ENCODE results near the gene SLC25A21.

Gene SLC25A21

DNA sequence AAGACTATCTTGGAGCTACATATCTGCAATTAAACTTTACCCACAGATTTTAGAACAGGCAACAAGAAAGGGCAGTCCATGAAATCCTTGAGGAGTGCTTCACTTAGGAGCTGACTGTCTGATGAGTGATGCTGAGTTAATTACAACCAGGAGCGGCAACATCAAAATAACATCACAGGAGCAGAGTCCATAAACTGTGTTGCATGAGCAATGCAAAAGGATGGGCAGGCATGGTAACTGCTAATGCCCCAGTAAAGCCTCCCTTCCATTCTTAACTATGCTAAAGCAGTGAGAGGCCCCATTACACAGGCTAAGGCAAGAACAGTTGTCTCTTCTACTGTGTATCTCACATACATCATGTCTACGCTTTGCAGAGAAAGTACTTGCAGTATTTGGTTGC lies 354.2 kb downstream of the SLC25A21 start:
- ATAC-seq, result no peak
- no peak for TF ChIP-seq OSR1 (CRISPR knock-in tag; IDR thresholded peaks at IDR 0.05)
- TF ChIP-seq ZFP3 (CRISPR knock-in tag; IDR thresholded peaks at IDR 0.05), result no peak
- TF ChIP-seq ESRRG (CRISPR knock-in tag; IDR thresholded peaks at IDR 0.05), result no peak
- TF ChIP-seq ZNF70 (CRISPR knock-in tag; IDR thresholded peaks at IDR 0.05), result no peak
- TF ChIP-seq CSRNP3 (CRISPR knock-in tag; IDR thresholded peaks at IDR 0.05), result no peak
- TF ChIP-seq GLIS3 (CRISPR knock-in tag; IDR thresholded peaks at IDR 0.05), result no peak
- TF ChIP-seq ZNF565 (CRISPR knock-in tag; conservative IDR thresholded peaks at IDR 0.05; ENCODE audit: low read depth), result no peak
- TF ChIP-seq ISL1 (CRISPR knock-in tag; IDR thresholded peaks at IDR 0.05), result no peak
- no peak for TF ChIP-seq TSHZ2 (CRISPR knock-in tag; IDR thresholded peaks at IDR 0.05)
- TF ChIP-seq ARNTL (CRISPR knock-in tag; IDR thresholded peaks at IDR 0.05; ENCODE audit: borderline replicate concordance, low read depth), result no peak
- no peak for TF ChIP-seq SNAI2 (CRISPR knock-in tag; IDR thresholded peaks at IDR 0.05)
- TF ChIP-seq CREB5 (CRISPR knock-in tag; IDR thresholded peaks at IDR 0.05; ENCODE audit: low read depth), result no peak
- TF ChIP-seq RARB (CRISPR knock-in tag; IDR thresholded peaks at IDR 0.05), result no peak
- TF ChIP-seq PATZ1 (CRISPR knock-in tag; IDR thresholded peaks at IDR 0.05; ENCODE audit: borderline replicate concordance), result no peak
- no peak for TF ChIP-seq TCF4 (CRISPR knock-in tag; IDR thresholded peaks at IDR 0.05; ENCODE audit: borderline replicate concordance)
- no peak for TF ChIP-seq CSDC2 (CRISPR knock-in tag; IDR thresholded peaks at IDR 0.05)
- no peak for TF ChIP-seq ZNF8 (CRISPR knock-in tag; IDR thresholded peaks at IDR 0.05)
- TF ChIP-seq ZFP30 (CRISPR knock-in tag; IDR thresholded peaks at IDR 0.05), result no peak

GRCh38 chr14:36817071-36817930 lies 355.1 kb downstream of the SLC25A21 start:
- no peak for ATAC-seq
- no peak for TF ChIP-seq SNAI2 (CRISPR knock-in tag; IDR thresholded peaks at IDR 0.05)
- TF ChIP-seq CSRNP3 (CRISPR knock-in tag; IDR thresholded peaks at IDR 0.05), result no peak
- TF ChIP-seq OSR1 (CRISPR knock-in tag; IDR thresholded peaks at IDR 0.05), result no peak
- no peak for TF ChIP-seq TSHZ2 (CRISPR knock-in tag; IDR thresholded peaks at IDR 0.05)
- no peak for TF ChIP-seq CREB5 (CRISPR knock-in tag; IDR thresholded peaks at IDR 0.05; ENCODE audit: low read depth)
- no peak for TF ChIP-seq ZFP3 (CRISPR knock-in tag; IDR thresholded peaks at IDR 0.05)
- TF ChIP-seq PPARA (CRISPR knock-in tag; IDR thresholded peaks at IDR 0.05; ENCODE audit: borderline replicate concordance), result no peak
